ENCODE data around the gene NT5C1A.

GRCh38 chr1:39640861-39641260 is 31.0 kb downstream of the NT5C1A start:
- TF ChIP-seq CTCF (IDR thresholded peaks at IDR 0.05) (no peak), POLR2A (IDR thresholded peaks at IDR 0.05) (no peak)

Data from sigmoid colon (tissue), 3 donors.